ENCODE measurements around the gene PAIP2.

The PAIP2 gene

DNA sequence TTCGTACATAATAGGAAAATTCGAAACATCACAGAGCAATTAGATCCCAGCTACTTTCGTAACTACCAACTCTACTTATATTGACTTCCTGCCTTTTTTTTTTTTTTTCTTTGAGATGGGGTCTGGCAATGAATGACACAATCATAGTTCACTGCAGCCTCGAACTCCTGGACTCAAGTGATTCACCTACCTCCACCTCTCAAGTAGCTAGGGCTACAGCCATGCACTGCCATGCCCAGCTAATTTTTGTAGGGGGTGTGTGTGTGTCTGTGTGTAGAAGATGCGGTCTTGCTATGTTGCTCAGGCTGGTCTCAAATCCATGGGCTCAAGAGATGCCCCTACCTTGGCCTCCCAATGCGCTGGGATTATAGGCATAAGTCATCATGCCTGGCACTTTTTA lies 5.8 kb upstream of the PAIP2 start:
- no peaks in the 10 kb centered on the region for H3K27me3 ChIP-seq (ENCODE audit: insufficient read depth, low read length, poor library complexity, severe bottlenecking)
- H3K4me2 ChIP-seq (ENCODE audit: low read depth, low read length, poor library complexity, severe bottlenecking): no peak overlapping the region
- H3F3A ChIP-seq (ENCODE audit: low read depth): peaks cover 6% of the 10 kb centered on the region; the same call in 1 of the 2 replicates
- H3K4me3 ChIP-seq (ENCODE audit: low read length, poor library complexity, severe bottlenecking): no peak overlapping the region
- H3K9me2 ChIP-seq (replicated peaks; ENCODE audit: low read depth, low read length): no peaks in the 10 kb centered on the region
- H3K9ac ChIP-seq (ENCODE audit: low read depth, low read length, poor library complexity, severe bottlenecking): no peak overlapping the region
- H3K79me2 ChIP-seq (ENCODE audit: insufficient read depth, low read length): no peaks in the 10 kb centered on the region
- H4K20me1 ChIP-seq (ENCODE audit: insufficient read depth, low read length, poor library complexity, severe bottlenecking): peaks cover 3% of the 10 kb centered on the region
- peaks cover under 1% of the 10 kb centered on the region for H3K4me1 ChIP-seq (ENCODE audit: insufficient read depth, low read length, poor library complexity, severe bottlenecking)
- TF ChIP-seq EZH2phosphoT487 (IDR thresholded peaks at IDR 0.05; ENCODE audit: borderline replicate concordance): no peak
- no peak for TF ChIP-seq CTCF (conservative IDR thresholded peaks at IDR 0.05; ENCODE audit: low read length)
- peaks cover 27% of the 10 kb centered on the region for H3K36me3 ChIP-seq (ENCODE audit: insufficient read depth, low read length)
- no peak overlapping the region for H2AFZ ChIP-seq (ENCODE audit: low read length)
- H3K9me3 ChIP-seq (ENCODE audit: insufficient read depth, low read depth, low read length): no peaks in the 10 kb centered on the region

- no peak for TF ChIP-seq CTCF (conservative IDR thresholded peaks at IDR 0.05; ENCODE audit: low read length)
- TF ChIP-seq EZH2phosphoT487 (IDR thresholded peaks at IDR 0.05; ENCODE audit: borderline replicate concordance): no peak
- Histone ChIP-seq H3K27me3 (ENCODE audit: insufficient read depth, low read length, poor library complexity, severe bottlenecking) (no peaks in the 10 kb centered on the region), H3F3A (ENCODE audit: low read depth) (peaks cover 3% of the 10 kb centered on the region; the same call in 1 of the 2 replicates), H3K9me2 (replicated peaks; ENCODE audit: low read depth, low read length) (no peaks in the 10 kb centered on the region), H3K9me3 (ENCODE audit: insufficient read depth, low read depth, low read length) (no peaks in the 10 kb centered on the region), H3K36me3 (ENCODE audit: insufficient read depth, low read length) (no peaks in the 10 kb centered on the region), H2AFZ (ENCODE audit: low read length) (no peak overlapping the region), H3K9ac (ENCODE audit: low read depth, low read length, poor library complexity, severe bottlenecking) (no peak overlapping the region), H3K4me3 (ENCODE audit: low read length, poor library complexity, severe bottlenecking) (no peak overlapping the region), H3K79me2 (ENCODE audit: insufficient read depth, low read length) (peaks cover 28% of the 10 kb centered on the region), H3K4me1 (ENCODE audit: insufficient read depth, low read length, poor library complexity, severe bottlenecking) (peaks cover 29% of the 10 kb centered on the region), H3K4me2 (ENCODE audit: low read depth, low read length, poor library complexity, severe bottlenecking) (no peak overlapping the region), H4K20me1 (ENCODE audit: insufficient read depth, low read length, poor library complexity, severe bottlenecking) (peaks cover 28% of the 10 kb centered on the region)
These were observed 1.6 kb upstream of the PAIP2 start for GRCh38 chr5:139340051-139340450.

DNA sequence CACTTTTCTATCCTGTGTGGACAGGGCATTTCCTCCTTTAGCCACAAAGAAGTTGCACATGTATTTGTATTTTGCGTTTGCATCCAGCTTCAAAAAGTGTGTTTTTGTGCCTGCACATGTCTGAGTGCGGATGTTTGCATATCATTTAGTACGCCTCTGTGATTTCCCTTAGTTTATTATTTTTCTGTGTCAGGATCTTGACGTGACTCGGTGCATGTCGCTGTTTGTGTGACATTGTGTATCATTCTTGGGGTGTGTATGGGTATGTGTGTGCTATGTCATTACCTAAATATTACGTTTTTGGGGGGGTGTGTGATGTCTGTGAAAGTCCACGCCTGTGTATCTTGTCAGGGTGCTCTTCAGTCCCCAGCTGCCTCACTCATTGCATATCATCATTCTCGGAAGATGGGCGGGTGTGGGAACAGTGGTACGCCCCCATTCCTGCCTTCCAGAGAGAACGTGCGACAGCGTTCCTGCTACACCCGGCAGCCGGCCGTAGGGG lies 416 bp upstream of the PAIP2 start:
- Histone ChIP-seq H3K36me3 (ENCODE audit: insufficient read depth, low read length) (no peaks in the 10 kb centered on the region), H3K27me3 (ENCODE audit: insufficient read depth, low read length, poor library complexity, severe bottlenecking) (no peaks in the 10 kb centered on the region), H3K79me2 (ENCODE audit: insufficient read depth, low read length) (peaks cover 39% of the 10 kb centered on the region), H3K4me2 (ENCODE audit: low read depth, low read length, poor library complexity, severe bottlenecking) (peak overlapping the region; percentile 92), H3K9me2 (replicated peaks; ENCODE audit: low read depth, low read length) (no peaks in the 10 kb centered on the region), H3K9ac (ENCODE audit: low read depth, low read length, poor library complexity, severe bottlenecking) (peak overlapping the region; percentile 92), H3F3A (ENCODE audit: low read depth) (peaks cover 3% of the 10 kb centered on the region; the same call in 1 of the 2 replicates), H3K4me1 (ENCODE audit: insufficient read depth, low read length, poor library complexity, severe bottlenecking) (peaks cover 29% of the 10 kb centered on the region), H3K9me3 (ENCODE audit: insufficient read depth, low read depth, low read length) (no peaks in the 10 kb centered on the region), H2AFZ (ENCODE audit: low read length) (peak overlapping the region; percentile 57), H3K4me3 (ENCODE audit: low read length, poor library complexity, severe bottlenecking) (peak overlapping the region; percentile 93), H4K20me1 (ENCODE audit: insufficient read depth, low read length, poor library complexity, severe bottlenecking) (peaks cover 37% of the 10 kb centered on the region)
- TF ChIP-seq CTCF (conservative IDR thresholded peaks at IDR 0.05; ENCODE audit: low read length) (no peak), EZH2phosphoT487 (IDR thresholded peaks at IDR 0.05; ENCODE audit: borderline replicate concordance) (no peak)

Data from Loucy (cell line).